ENCODE results near the gene AKR1C4. TPM values are rescaled to one million over a fixed set of nuclear protein-coding genes. Genes with fewer than 3 reads are reported as not detected.
"Not testable (repeated sequence)": the region's sequence is repeated elsewhere in the genome, so short reads cannot be mapped to it uniquely, and the experiment has no call there.

Gene AKR1C4
- total RNA-seq, 4 donors from 2014 or later, result 0.35 TPM; not detected in 3

- DNase-seq, result no peak
- no peak overlapping the region for H3K4me3 ChIP-seq
- intact Hi-C loops (cut with DNase I; ENCODE audit: low total_unique reads) (no loop called here), in situ Hi-C loops (cut with MboI; ENCODE audit: low sequenced_read_pairs in 4 of 4) (no loop called here)
- no peaks in the 10 kb centered on the region for H3K27me3 ChIP-seq
- no peaks in the 10 kb centered on the region for H3K36me3 ChIP-seq
- no peak for ATAC-seq
- no peaks in the 10 kb centered on the region for H3K4me1 ChIP-seq
- TF ChIP-seq CTCF (IDR thresholded peaks at IDR 0.05 in 4 of 5, conservative IDR thresholded peaks at IDR 0.05 in 1 of 5), result no peak
- TF ChIP-seq POLR2A (IDR thresholded peaks at IDR 0.05), result no peak
- H3K27ac ChIP-seq, result no peak overlapping the region
- H3K9me3 ChIP-seq, result no peaks in the 10 kb centered on the region
Measured at GRCh38 chr10:5211696-5212536, 15.3 kb downstream of the AKR1C4 start.

GRCh38 chr10:5216801-5217200 is 20.2 kb downstream of the AKR1C4 start:
- no peak overlapping the region for H3K4me3 ChIP-seq
- TF ChIP-seq POLR2A (IDR thresholded peaks at IDR 0.05) (no peak), CTCF (IDR thresholded peaks at IDR 0.05 in 4 of 5, conservative IDR thresholded peaks at IDR 0.05 in 1 of 5) (no peak)
- no peaks in the 10 kb centered on the region for H3K36me3 ChIP-seq
- DNase-seq (no peak), ATAC-seq (no peak)
- no peak overlapping the region for H3K27ac ChIP-seq
- no peaks in the 10 kb centered on the region for H3K9me3 ChIP-seq
- intact Hi-C loops (cut with DNase I; ENCODE audit: low total_unique reads), result no loop called here
- no peaks in the 10 kb centered on the region for H3K4me1 ChIP-seq
- in situ Hi-C loops (cut with MboI; ENCODE audit: low sequenced_read_pairs in 4 of 4), result no loop called here
- no peaks in the 10 kb centered on the region for H3K27me3 ChIP-seq

GRCh38 chr10:5219262-5219661 is 22.6 kb downstream of the AKR1C4 start:
- Histone ChIP-seq H3K9me3 (no peaks in the 10 kb centered on the region), H3K4me1 (no peaks in the 10 kb centered on the region), H3K4me3 (no peak overlapping the region), H3K36me3 (no peaks in the 10 kb centered on the region), H3K27ac (no peak overlapping the region), H3K27me3 (no peaks in the 10 kb centered on the region)
- DNase-seq, result no peak
- in situ Hi-C loops (cut with MboI; ENCODE audit: low sequenced_read_pairs in 4 of 4), result no loop called here
- intact Hi-C loops (cut with DNase I; ENCODE audit: low total_unique reads), result no loop called here
- TF ChIP-seq CTCF (IDR thresholded peaks at IDR 0.05 in 4 of 5, conservative IDR thresholded peaks at IDR 0.05 in 1 of 5) (no peak), POLR2A (IDR thresholded peaks at IDR 0.05) (no peak)
- no peak for ATAC-seq

GRCh38 chr10:5222942-5223341 is 26.3 kb downstream of the AKR1C4 start:
- H3K27ac ChIP-seq; H3K4me1 ChIP-seq; H3K36me3 ChIP-seq; ATAC-seq; DNase-seq; H3K4me3 ChIP-seq; H3K9me3 ChIP-seq; in situ Hi-C loops (cut with MboI; ENCODE audit: low sequenced_read_pairs in 4 of 4); H3K27me3 ChIP-seq; intact Hi-C loops (cut with DNase I; ENCODE audit: low total_unique reads): not testable (repeated sequence)

GRCh38 chr10:5229019-5229418 is 32.4 kb downstream of the AKR1C4 start:
- Histone ChIP-seq H3K4me3 (no peak overlapping the region), H3K9me3 (no peaks in the 10 kb centered on the region), H3K36me3 (no peaks in the 10 kb centered on the region), H3K4me1 (no peaks in the 10 kb centered on the region), H3K27me3 (no peaks in the 10 kb centered on the region), H3K27ac (no peak overlapping the region)
- no peak for DNase-seq
- in situ Hi-C loops (cut with MboI; ENCODE audit: low sequenced_read_pairs in 4 of 4), result no loop called here
- no peak for TF ChIP-seq POLR2A (IDR thresholded peaks at IDR 0.05)
- no peak for TF ChIP-seq CTCF (IDR thresholded peaks at IDR 0.05 in 4 of 5, conservative IDR thresholded peaks at IDR 0.05 in 1 of 5)
- ATAC-seq, result no peak
- intact Hi-C loops (cut with DNase I; ENCODE audit: low total_unique reads), result no loop called here

Measured in gastrocnemius medialis (tissue), 4 donors.